Neural cell (in vitro differentiated cells): ENCODE data around the gene FAM170B. TPM values are rescaled to one million over a fixed set of nuclear protein-coding genes. Genes with fewer than 3 reads are reported as not detected.

Experiments used
- H2AFZ ChIP-seq: fragments of 200-600, 300-800 bp; sonication (generic), shearing (Covaris generic); 2 replicates; pipeline ENCODE4 v1.6.0; 2014; ENCODE audit warnings: low read depth, mild to moderate bottlenecking, antibody characterized with exemption, low read length, moderate library complexity
- H3F3A ChIP-seq: fragments of 200-600 bp; shearing (Covaris generic); 2 replicates; pipeline ENCODE4 v1.6.1; 2016; ENCODE audit warnings: mild to moderate bottlenecking, moderate library complexity, mixed read lengths, antibody characterized with exemption, low read length; ENCODE audit not compliant: insufficient read depth, poor library complexity, severe bottlenecking
- H3K27ac ChIP-seq: fragments of 200-600, 300-800 bp; sonication (generic), shearing (Covaris generic); 2 replicates; pipeline ENCODE4 v1.5.1; 2014; ENCODE audit warnings: mild to moderate bottlenecking, low read length, moderate library complexity
- H3K27me3 ChIP-seq: fragments of 300-800, 200-600 bp; sonication (generic), shearing (Covaris generic); 2 replicates; pipeline ENCODE4 v1.6.0; 2014; ENCODE audit warnings: mild to moderate bottlenecking, low read depth, low read length, moderate library complexity; ENCODE audit not compliant: insufficient read depth
- H3K36me3 ChIP-seq: fragments of 300-800, 200-600 bp; sonication (generic), shearing (Covaris generic); 2 replicates; pipeline ENCODE4 v1.5.1; 2014; ENCODE audit warnings: mild to moderate bottlenecking, antibody characterized with exemption, low read length, moderate library complexity; ENCODE audit not compliant: insufficient read depth
- H3K4me2 ChIP-seq: fragments of 300-800, 200-600 bp; sonication (generic), shearing (Covaris generic); 2 replicates; pipeline ENCODE4 v1.6.0; 2014; ENCODE audit warnings: mild to moderate bottlenecking, low read length
- H3K4me3 ChIP-seq: fragments of 300-800, 200-600 bp; sonication (generic), shearing (Covaris generic); 2 replicates; pipeline ENCODE4 v1.5.1; 2014; ENCODE audit warnings: mild to moderate bottlenecking, low read length, moderate library complexity
- H3K79me2 ChIP-seq: fragments of 200-600 bp; shearing (Covaris generic); replicated peaks from 2 replicates; pipeline ENCODE4 v1.6.0; 2014; ENCODE audit warnings: mild to moderate bottlenecking, low read length, moderate library complexity; ENCODE audit not compliant: insufficient read depth
- H3K9ac ChIP-seq: fragments of 300-800, 200-600 bp; sonication (generic), shearing (Covaris generic); 2 replicates; pipeline ENCODE4 v1.6.1; 2016; ENCODE audit warnings: mild to moderate bottlenecking, low read length, mixed read lengths
- H3K9me2 ChIP-seq: fragments of 200-600 bp; shearing (Covaris generic); 2 replicates; pipeline ENCODE4 v1.6.1; 2016; ENCODE audit warnings: mild to moderate bottlenecking, low read length, mixed read lengths; ENCODE audit not compliant: insufficient read depth
- H3K9me3 ChIP-seq: fragments of 200-600, 300-800 bp; sonication (generic), shearing (Covaris generic); 2 replicates; pipeline ENCODE4 v1.6.1; 2016; ENCODE audit warnings: mild to moderate bottlenecking, mixed run types, low read length, moderate library complexity, mixed read lengths
- H4K20me1 ChIP-seq: fragments of 200-600 bp; shearing (Covaris generic); 2 replicates; pipeline ENCODE4 v1.6.1; 2016; ENCODE audit warnings: mild to moderate bottlenecking, mixed run types; ENCODE audit not compliant: insufficient read depth
- CTCF ChIP-seq: fragments of 450-650 bp; IDR thresholded peaks from 2 replicates; pipeline ENCODE4 v1.5.1; 2014; ENCODE audit warnings: antibody characterized with exemption, mild to moderate bottlenecking, moderate library complexity; ENCODE audit not compliant: poor library complexity, severe bottlenecking
- EP300 ChIP-seq: fragments of 450-650 bp; conservative IDR thresholded peaks from 2 replicates; pipeline ENCODE4 v1.6.1; 2014; ENCODE audit warnings: antibody characterized with exemption, mild to moderate bottlenecking, moderate library complexity; ENCODE audit not compliant: poor library complexity, severe bottlenecking
- EZH2 ChIP-seq: fragments of 200-600, 300-800 bp; shearing (Covaris generic), sonication (generic); IDR thresholded peaks from 2 replicates; pipeline ENCODE4 v1.6.1; 2014; ENCODE audit warnings: antibody characterized with exemption, low read length, borderline replicate concordance, mild to moderate bottlenecking; ENCODE audit not compliant: insufficient read depth, poor library complexity, severe bottlenecking
- MXI1 ChIP-seq: fragments of 450-650 bp; conservative IDR thresholded peaks from 2 replicates; pipeline ENCODE4 v1.6.1; 2014; ENCODE audit warnings: antibody characterized with exemption, mild to moderate bottlenecking; ENCODE audit not compliant: poor library complexity, severe bottlenecking
- POLR2AphosphoS5 ChIP-seq: IDR thresholded peaks from 2 replicates; pipeline ENCODE4 v1.6.1; 2012
- RAD21 ChIP-seq: fragments of 450-650 bp; conservative IDR thresholded peaks from 2 replicates; pipeline ENCODE4 v1.6.1; 2014; ENCODE audit warnings: antibody characterized with exemption, mild to moderate bottlenecking, moderate library complexity
- REST ChIP-seq: IDR thresholded peaks from 2 replicates; pipeline ENCODE4 v1.6.1; 2012; ENCODE audit warnings: borderline replicate concordance
- SMC3 ChIP-seq: fragments of 450-650 bp; conservative IDR thresholded peaks from 2 replicates; pipeline ENCODE4 v1.6.1; 2014; ENCODE audit warnings: antibody characterized with exemption, mild to moderate bottlenecking, moderate library complexity; ENCODE audit not compliant: poor library complexity
- TAF1 ChIP-seq: IDR thresholded peaks from 2 replicates; pipeline ENCODE4 v1.6.1; 2012; ENCODE audit warnings: low read depth
- polyA plus RNA-seq: library from polyadenylated mRNA; depleted of rRNA; stranded (reverse); fragments of >200 nt; gene quantifications from 2 replicates; pipeline ENCODE4 v1.2.3, GENCODE V29; 2014

Gene FAM170B
- polyA plus RNA-seq, 1 donor from 2014 or later = not detected

DNA sequence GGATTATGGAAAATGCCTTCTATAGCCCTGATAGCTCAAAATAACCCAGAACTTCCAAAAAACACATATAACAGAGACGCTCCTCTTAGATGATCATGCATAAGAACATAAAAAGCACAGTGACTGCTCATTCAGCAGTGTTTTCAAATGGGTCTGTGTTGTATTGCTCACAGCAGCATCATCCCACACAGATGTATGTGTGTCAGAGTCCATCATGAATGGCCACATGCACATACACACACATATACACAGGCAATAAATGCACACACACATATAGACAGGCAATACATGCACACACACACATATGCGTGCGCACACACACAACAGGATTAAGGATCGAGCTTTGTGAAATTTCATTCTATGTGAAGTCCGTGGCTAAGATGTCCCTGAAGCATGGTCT lies 28.2 kb upstream of the FAM170B start:
- TF ChIP-seq TAF1 (no peak), MXI1 (no peak), REST (no peak), EZH2 (no peak)
- Histone ChIP-seq H3K4me3 (no peak overlapping the region), H3K9me2 (no peaks in the 10 kb centered on the region), H3K9me3 (no peaks in the 10 kb centered on the region), H3K27ac (no peak overlapping the region), H3K4me2 (no peak overlapping the region), H4K20me1 (no peaks in the 10 kb centered on the region), H3K79me2 (no peaks in the 10 kb centered on the region), H2AFZ (no peak overlapping the region), H3K36me3 (no peaks in the 10 kb centered on the region), H3K27me3 (no peaks in the 10 kb centered on the region), H3K9ac (no peak overlapping the region), H3F3A (no peaks in the 10 kb centered on the region)

GRCh38 chr10:49161411-49161997 lies 27.7 kb upstream of the FAM170B start:
- no peaks in the 10 kb centered on the region for H3K9me3 ChIP-seq
- no peak for TF ChIP-seq POLR2AphosphoS5
- TF ChIP-seq EP300 = no peak
- TF ChIP-seq RAD21 = no peak
- no peak for TF ChIP-seq EZH2
- TF ChIP-seq TAF1 = no peak
- no peak for TF ChIP-seq CTCF
- no peak for TF ChIP-seq MXI1
- no peak for TF ChIP-seq SMC3
- no peak for TF ChIP-seq REST
- H3K27ac ChIP-seq = no peak overlapping the region
- no peak overlapping the region for H3K9ac ChIP-seq
- H3K27me3 ChIP-seq = no peaks in the 10 kb centered on the region
- no peak overlapping the region for H3K4me2 ChIP-seq
- no peaks in the 10 kb centered on the region for H3K36me3 ChIP-seq
- no peaks in the 10 kb centered on the region for H3K79me2 ChIP-seq
- no peaks in the 10 kb centered on the region for H3K9me2 ChIP-seq
- no peaks in the 10 kb centered on the region for H4K20me1 ChIP-seq
- no peak overlapping the region for H3K4me3 ChIP-seq
- no peak overlapping the region for H2AFZ ChIP-seq
- no peaks in the 10 kb centered on the region for H3F3A ChIP-seq
